ENCODE data around the gene HRAS. TPM values are rescaled to one million over a fixed set of nuclear protein-coding genes. Genes with fewer than 3 reads are reported as not detected.

The HRAS gene
- polyA plus RNA-seq, 2 of the 4 experiments (the other 2 are of a cell fraction): 56.3 to 86.9 TPM

GRCh38 chr11:581342-581741 lies 46.0 kb upstream of the HRAS start:
- CTCF ChIA-PET: interaction anchor here (1.1 to 1.3 kb wide), 2 partner anchors 20 to 74 kb away, joined by 3 read pairs; no protein-coding TSS in a partner anchor
- no peak for FAIRE-seq
- no peak for ATAC-seq

GRCh38 chr11:579830-580601 lies 44.6 kb upstream of the HRAS start:
- ChIA-PET CTCF (interaction anchor here (1.3 to 1.8 kb wide), 2 partner anchors 75 to 143 kb away, joined by 3 to 4 read pairs; no protein-coding TSS in a partner anchor), POLR2A (no interaction called here)
- H3K4me1 ChIP-seq: peaks cover 20% of the 10 kb centered on the region
- ATAC-seq (no peak), DNase-seq (ENCODE audit: low read depth in 1 of 2, low spot score in 1 of 2) (no peak), FAIRE-seq (no peak)
- no peak overlapping the region for H3K27ac ChIP-seq
- no peak overlapping the region for H3K4me2 ChIP-seq
- no peak overlapping the region for H3K4me3 ChIP-seq
- 88% methylated on average over 18 of the region's 20 CpGs for WGBS (ENCODE audit: missing lambda C conversion rate)
- TF ChIP-seq RFX5 (IDR thresholded peaks at IDR 0.05) (no peak), ATOH8 (CRISPR knock-in tag; IDR thresholded peaks at IDR 0.05; ENCODE audit: low read depth) (no peak), HDAC2 (IDR thresholded peaks at IDR 0.05) (no peak), JUN (IDR thresholded peaks at IDR 0.05) (no peak), E2F6 (IDR thresholded peaks at IDR 0.05; ENCODE audit: borderline replicate concordance, low read depth) (no peak), HES2 (IDR thresholded peaks at IDR 0.05) (no peak), RAD21 (conservative IDR thresholded peaks at IDR 0.05 in 1 of 2, IDR thresholded peaks at IDR 0.05 in 1 of 2) (no peak), RCOR1 (IDR thresholded peaks at IDR 0.05; ENCODE audit: low read depth, low read length) (no peak), ZC3H11A (IDR thresholded peaks at IDR 0.05) (no peak), ZNF302 (CRISPR knock-in tag; IDR thresholded peaks at IDR 0.05) (no peak), MYC (IDR thresholded peaks at IDR 0.05; ENCODE audit: borderline replicate concordance, low read length) (no peak), FOSL2 (IDR thresholded peaks at IDR 0.05) (no peak), FOSL2 (CRISPR knock-in tag; IDR thresholded peaks at IDR 0.05) (no peak), NPAS2 (CRISPR knock-in tag; IDR thresholded peaks at IDR 0.05; ENCODE audit: borderline replicate concordance) (no peak), RNF2 (IDR thresholded peaks at IDR 0.05; ENCODE audit: borderline replicate concordance, low read depth) (no peak)
- no peaks in the 10 kb centered on the region for H3K9me3 ChIP-seq

More at GRCh38 chr11:581342-581741, 46.0 kb upstream of the HRAS start:
- POLR2A ChIA-PET: no interaction called here
- Histone ChIP-seq H3K9me3 (no peaks in the 10 kb centered on the region), H3K4me1 (peaks cover 19% of the 10 kb centered on the region), H3K4me2 (no peak overlapping the region), H3K27ac (no peak overlapping the region), H3K4me3 (no peak overlapping the region)
- TF ChIP-seq RCOR1 (IDR thresholded peaks at IDR 0.05; ENCODE audit: low read depth, low read length) (no peak), ESRRA (IDR thresholded peaks at IDR 0.05; ENCODE audit: borderline replicate concordance, low read length) (no peak), RARB (CRISPR knock-in tag; IDR thresholded peaks at IDR 0.05) (no peak), RNF2 (IDR thresholded peaks at IDR 0.05; ENCODE audit: borderline replicate concordance, low read depth) (no peak), PBX3 (IDR thresholded peaks at IDR 0.05) (no peak), NR3C1 (IDR thresholded peaks at IDR 0.05) (no peak), MAFK (IDR thresholded peaks at IDR 0.05; ENCODE audit: partially characterized antibody) (no peak), FOSB (CRISPR knock-in tag; IDR thresholded peaks at IDR 0.05) (no peak), RAD21 (conservative IDR thresholded peaks at IDR 0.05 in 1 of 2, IDR thresholded peaks at IDR 0.05 in 1 of 2) (no peak)
- DNase-seq (ENCODE audit: low read depth in 1 of 2, low spot score in 1 of 2): no peak
- WGBS (ENCODE audit: missing lambda C conversion rate): 89% methylated on average over 11 of the region's 14 CpGs

Data from A549 (cell line).